A172 (cell line): Measurements from ENCODE around the gene CDKN2D. TPM values are rescaled to one million over a fixed set of nuclear protein-coding genes. Genes with fewer than 3 reads are reported as not detected.

ENCODE experiments used
- DNase-seq: peaks from one replicate; pipeline ENCODE4 v3.0.0-alpha.2; 2015; ENCODE audit warnings: low spot score
- total RNA-seq: library from RNA; depleted of rRNA; stranded (reverse); fragments of >200 nt; shearing (Covaris generic); gene quantifications from 2 replicates; pipeline ENCODE4 v1.2.3, GENCODE V29; 2014; rRNA removed

Gene CDKN2D
- total RNA-seq, 1 experiment from 2014 or later, result 10.6 TPM

- DNase-seq, result no peak
Observed at GRCh38 chr19:10520652-10521318, 48.0 kb downstream of the CDKN2D start.

GRCh38 chr19:10519421-10519820 is 49.4 kb downstream of the CDKN2D start:
- no peak for DNase-seq

GRCh38 chr19:10518444-10519361 is 50.1 kb downstream of the CDKN2D start:
- DNase-seq, result no peak

GRCh38 chr19:10517760-10518443 is 50.9 kb downstream of the CDKN2D start:
- peak; percentile 39 for DNase-seq

GRCh38 chr19:10517361-10517759 is 51.4 kb downstream of the CDKN2D start, which contains the start of gene S1PR5:
TSS of gene S1PR5 (minus strand) at chr19:10517447. CDS start at chr19:10515011, 2,436 bp downstream.
- peak; percentile 23 for DNase-seq

GRCh38 chr19:10516671-10517286 is 52.0 kb downstream of the CDKN2D start:
- peak; percentile 60 for DNase-seq

Other genes with a start within 250 kb of the CDKN2D start
- 26.8 and 34.9 TPM in 2 replicates for gene RAVER1, start 235.4 kb downstream of the CDKN2D start, total RNA-seq
- 3.6 and 8.9 TPM in 2 replicates for gene ICAM3, start 229.4 kb downstream of the CDKN2D start, total RNA-seq
- gene TYK2, start 188.4 kb downstream of the CDKN2D start, total RNA-seq, result 59.7 and 112 TPM in 2 replicates
- 260 and 268 TPM in 2 replicates for gene CDC37, start 165.4 kb downstream of the CDKN2D start, total RNA-seq
- gene PDE4A, start 148.4 kb downstream of the CDKN2D start, total RNA-seq, result 0.41 and 1.3 TPM in 2 replicates
- gene KEAP1, start 65.6 kb downstream of the CDKN2D start, total RNA-seq, result 118 and 128 TPM in 2 replicates
- 7.9 and 9.0 TPM in 2 replicates for gene S1PR5, start 51.5 kb downstream of the CDKN2D start, total RNA-seq
- gene ATG4D, start 25.1 kb downstream of the CDKN2D start, total RNA-seq, result 62.5 and 68.0 TPM in 2 replicates
- gene KRI1, start 3.0 kb downstream of the CDKN2D start, total RNA-seq, result 7.4 and 9.5 TPM in 2 replicates
- 39.4 and 41.9 TPM in 2 replicates for gene AP1M2, start 18.3 kb upstream of the CDKN2D start, total RNA-seq
- gene SLC44A2, start 56.6 kb upstream of the CDKN2D start, total RNA-seq, result 54.9 and 327 TPM in 2 replicates
- 171 and 172 TPM in 2 replicates for gene ILF3, start 85.4 kb upstream of the CDKN2D start, total RNA-seq
- 43.0 and 48.8 TPM in 2 replicates for gene QTRT1, start 132.5 kb upstream of the CDKN2D start, total RNA-seq
- gene DNM2, start 149.1 kb upstream of the CDKN2D start, total RNA-seq, result 51.7 and 56.0 TPM in 2 replicates